Midbrain (tissue), 1 donor: Measurements from ENCODE around the gene UBE2D2.
"Not testable (repeated sequence)": the region's sequence is repeated elsewhere in the genome, so short reads cannot be mapped to it uniquely, and the experiment has no call there.

Experiments used
- DNase-seq: peaks from one replicate; lab custom pipeline; 2025; lab: John Stamatoyannopoulos, UW

UBE2D2 gene

DNA sequence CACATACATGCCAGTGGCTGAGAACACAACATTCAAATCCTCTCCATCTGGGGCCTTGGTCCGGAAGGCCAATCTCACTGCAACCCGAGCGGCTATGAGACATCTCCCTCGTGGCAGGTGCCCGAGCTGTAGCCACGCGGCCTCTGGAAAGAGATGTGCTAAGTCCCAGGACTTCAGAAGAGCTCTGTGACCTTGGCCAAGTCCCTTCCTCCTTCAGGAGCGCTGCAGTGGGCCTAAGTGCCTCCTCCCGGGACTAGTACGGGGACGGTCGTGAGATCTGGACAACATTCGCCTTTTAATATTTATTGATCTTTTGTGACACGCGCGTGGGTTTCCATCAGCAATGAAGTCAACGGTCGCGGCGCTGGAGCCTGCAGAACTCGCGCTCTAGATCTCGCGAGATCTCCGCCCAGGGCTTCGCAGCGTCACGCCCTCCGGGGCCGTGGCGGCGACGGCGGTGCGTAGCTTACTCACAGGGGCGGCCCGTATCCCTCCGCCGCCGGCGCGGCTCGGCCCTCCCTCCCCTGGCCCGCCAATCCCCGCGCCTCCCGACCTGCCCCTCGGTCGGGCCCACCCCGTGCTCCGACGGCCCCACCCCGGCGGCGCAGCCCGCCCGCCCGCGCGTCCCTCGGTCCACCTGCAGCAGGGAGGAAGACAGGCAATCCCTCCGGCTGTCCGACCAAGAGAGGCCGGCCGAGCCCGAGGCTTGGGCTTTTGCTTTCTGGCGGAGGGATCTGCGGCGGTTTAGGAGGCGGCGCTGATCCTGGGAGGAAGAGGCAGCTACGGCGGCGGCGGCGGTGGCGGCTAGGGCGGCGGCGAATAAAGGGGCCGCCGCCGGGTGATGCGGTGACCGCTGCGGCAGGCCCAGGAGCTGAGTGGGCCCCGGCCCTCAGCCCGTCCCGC lies at the start of gene UBE2D2:
TSS of gene UBE2D2 (plus strand) at position 588 of the 903 bp plus-strand sequence. CDS start 453 bp downstream, outside the sequence.
- DNase-seq: peak; percentile 94

DNA sequence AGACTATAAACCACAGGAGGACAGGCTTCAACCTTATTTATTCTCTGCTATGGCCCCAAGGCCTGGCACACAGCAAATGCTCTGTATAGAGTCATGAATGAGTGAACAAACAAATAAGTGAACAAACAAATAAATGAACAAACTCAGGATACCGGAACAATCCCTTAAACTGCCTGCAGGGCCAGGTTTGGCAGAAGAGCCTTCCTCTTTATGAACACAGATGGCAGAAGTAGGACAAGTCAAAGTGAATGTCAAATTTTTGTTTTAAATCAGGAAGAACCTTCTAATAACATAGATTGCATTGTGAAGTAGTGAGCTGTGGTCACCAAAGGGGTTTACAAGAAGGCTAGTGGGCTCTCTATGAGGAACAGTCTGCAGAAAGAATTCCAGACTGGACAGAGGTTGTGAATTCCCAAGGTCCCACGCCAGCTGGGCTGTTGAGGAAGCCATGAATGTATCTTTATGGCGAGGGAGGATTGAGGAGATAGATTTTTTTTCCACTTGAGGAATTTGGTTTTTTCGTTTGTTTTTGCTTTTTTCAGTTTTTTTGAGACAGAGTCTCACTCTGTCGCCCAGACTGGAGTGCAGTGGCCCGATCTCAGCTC lies 48.3 kb upstream of the UBE2D2 start:
- DNase-seq: no peak

DNA sequence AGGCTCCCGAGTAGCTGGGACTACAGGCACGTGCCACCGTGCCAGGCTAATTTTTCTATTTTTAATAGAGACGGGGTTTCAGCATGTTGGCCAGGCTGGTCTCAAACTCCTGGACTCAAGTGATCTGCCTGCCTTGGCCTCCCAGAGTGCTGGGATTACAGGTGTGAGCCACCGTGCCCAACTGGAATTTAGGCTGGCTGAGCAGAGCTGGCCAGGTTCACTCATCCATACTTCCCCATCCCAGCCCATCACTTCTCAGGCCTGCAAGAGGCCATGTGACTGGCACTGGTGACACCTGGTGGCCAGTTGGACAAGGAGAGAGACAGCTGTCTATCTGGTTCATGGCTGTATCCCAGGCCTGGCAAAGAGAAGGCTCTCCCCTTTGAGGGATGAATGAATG lies 47.7 kb upstream of the UBE2D2 start:
- peak; percentile 64 for DNase-seq

DNA sequence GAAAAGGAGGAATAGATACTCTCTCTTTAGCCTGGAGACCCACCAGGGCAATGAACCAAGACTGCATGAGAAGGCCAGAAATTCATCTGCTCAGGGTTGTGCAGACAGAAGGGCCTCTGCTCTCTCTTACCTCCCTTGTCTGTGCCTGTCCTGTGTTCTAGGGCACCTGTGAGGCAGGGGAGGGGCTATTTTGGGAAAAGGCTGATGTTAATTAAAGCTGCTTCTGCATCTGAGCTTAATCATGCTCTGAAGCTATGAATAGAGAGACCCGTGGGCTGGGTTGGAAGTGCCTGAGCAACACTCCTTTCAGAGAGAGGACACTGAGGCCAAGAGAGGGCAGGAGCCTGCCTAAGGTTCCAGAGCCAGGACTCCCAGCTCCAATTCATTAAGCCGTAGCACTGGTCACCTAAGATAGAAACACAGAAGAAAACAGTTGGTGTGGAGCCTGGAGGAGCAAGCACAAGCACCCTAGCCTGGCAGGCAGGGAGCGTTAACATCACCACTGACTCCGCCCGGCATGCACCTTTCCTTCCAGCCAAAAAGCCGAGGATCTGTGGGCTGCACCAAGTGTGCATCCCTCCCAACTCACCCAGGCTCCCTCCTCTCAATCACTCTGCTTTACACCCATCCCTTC lies 47.2 kb upstream of the UBE2D2 start:
- no peak for DNase-seq

DNA sequence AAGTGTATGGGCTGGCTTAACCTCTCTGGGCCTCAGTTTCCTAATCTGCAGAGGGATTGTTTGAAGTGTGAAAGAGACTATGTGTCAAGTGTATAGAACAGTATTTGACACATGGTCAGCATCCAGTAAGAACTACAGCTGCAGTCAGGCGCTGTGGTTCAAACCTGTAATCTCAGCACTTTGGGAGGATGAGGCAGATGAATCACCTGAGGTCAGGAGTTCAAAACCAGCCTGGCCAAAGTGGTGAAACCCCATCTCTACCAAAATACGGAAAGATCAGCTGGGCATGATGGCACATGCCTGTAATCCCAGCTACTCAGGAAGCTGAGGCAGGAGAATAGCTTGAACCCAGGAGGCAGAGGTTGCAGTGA lies 46.7 kb upstream of the UBE2D2 start:
- no peak for DNase-seq

DNA sequence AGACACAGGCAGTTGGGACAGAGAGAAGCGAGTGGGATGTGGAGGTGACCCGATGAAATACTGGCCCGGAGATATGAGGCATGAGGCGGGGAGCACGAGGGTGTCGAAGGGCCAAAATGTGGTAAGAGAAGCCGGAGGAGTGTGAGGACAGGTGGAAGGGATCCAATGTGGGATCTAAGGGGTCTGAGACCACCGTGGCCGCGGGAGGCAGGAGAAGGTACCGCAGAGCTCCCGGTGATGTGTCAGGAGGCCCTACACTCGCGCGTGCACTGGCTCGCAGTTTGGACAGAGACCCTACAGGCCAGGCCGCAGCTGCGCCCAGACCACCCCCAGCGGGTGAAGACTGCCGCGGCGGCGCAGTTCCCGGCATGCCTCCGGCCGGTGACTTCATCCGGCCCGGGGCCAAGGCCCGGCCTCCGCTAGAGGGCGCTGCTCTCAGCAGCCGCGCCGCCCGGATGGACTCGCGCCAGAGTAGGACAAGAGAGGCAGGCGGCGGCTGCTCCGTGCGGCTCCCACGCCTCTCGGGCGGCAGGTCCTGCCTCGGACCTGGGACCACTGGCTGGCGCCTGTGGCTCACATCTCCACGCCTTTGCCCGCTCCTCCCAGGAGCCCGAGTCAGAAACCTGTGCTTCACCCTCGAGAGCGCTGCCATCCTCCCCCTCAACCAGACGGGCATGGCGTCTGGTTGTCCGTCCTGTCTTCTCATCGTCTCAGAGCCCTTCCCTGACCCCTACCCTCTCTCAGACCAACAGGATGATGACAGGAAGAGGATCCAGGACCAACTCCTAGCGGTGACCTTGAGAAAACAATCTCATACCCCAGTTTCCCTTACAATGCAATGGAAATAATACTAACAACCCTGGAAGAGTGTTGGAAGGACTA lies 43.2 kb upstream of the UBE2D2 start:
- peak; percentile 94 for DNase-seq

DNA sequence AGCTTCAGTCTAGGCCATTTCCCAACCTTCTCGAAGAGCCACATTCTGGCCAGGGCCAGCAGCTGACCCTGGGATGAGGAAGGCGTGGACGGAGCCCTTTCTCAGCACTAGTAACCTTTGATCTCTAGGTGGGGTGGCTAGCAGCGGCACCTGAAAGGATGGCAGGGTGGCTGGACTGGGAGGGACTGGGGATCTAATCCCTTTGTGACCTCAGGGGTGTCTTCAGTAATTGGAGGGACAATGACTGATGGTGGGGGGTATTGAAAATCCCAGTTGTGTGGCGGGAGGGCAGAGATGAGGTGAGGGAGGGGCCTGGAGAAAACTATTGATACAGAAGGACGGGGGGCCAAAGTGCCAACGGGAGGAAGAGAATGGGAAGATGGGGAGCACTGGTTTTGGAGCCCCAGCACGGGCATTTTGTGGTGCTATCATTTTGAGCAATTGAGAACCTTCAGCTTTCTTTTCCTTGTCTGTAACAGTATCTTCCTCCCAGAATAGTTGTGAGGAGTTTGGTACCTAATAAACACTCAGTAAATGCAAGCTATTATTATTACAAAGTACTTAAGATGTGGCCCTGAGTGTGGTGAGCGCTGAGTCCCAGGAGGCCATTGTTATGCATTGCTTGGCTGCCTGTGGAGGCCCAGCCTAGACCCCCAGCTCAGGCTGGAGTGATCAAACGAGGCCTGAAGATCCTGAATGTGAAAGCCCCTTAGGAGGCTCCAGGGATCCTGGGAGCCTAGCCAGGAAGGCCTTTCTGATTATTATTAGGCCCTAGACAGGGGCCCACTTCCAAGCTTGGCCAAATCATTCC lies 37.3 kb upstream of the UBE2D2 start:
- DNase-seq: no peak

DNA sequence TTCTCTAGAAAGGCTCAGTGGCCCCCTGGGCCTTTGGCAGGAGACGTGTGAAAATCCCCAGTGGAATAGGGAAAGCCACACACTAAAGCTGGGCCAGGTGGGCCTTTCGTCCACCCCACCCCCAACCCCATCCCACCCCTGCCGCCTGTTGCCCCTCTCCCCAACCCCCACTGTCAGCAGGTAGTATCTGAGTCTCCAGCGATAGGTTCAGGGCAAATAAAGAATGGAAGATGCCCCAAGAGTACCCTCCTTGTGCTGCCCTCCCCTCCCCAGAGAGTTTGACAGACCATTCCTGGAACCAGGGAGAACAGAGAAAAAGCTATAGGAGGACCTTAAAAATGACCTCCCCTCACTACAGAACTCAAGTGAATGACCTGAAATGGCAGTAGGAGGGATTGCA lies 36.7 kb upstream of the UBE2D2 start:
- DNase-seq: no peak

DNA sequence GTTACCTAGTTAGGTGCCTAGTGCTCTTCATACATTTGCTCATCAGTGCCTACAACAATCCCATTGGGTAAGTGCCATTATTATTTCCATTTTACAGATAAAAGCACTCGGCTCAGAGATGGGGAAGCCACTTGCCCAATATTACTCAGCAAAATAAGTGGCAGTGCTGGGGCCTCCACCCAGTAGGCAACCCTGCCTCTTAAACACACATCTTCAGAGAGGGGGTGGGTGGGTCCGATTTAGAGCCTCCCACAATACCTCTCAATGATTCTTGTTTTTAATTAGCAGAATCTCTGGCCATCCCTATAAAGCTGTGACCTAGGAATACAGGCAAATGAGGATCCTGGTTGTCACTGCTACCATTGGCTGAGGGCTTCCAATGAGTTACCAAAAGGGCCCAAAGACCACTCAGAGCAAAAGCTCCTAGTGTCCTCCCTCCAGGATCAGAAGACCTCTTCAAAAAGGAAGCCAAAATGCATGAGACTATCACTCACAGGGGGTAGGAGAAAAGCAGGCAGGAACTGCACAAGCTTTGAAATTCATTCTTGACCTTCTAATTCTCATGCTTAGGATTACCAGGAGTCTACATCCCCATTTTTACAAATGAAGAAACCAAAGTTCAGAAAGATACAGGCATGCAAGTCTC lies 36.1 kb upstream of the UBE2D2 start:
- DNase-seq: no peak

DNA sequence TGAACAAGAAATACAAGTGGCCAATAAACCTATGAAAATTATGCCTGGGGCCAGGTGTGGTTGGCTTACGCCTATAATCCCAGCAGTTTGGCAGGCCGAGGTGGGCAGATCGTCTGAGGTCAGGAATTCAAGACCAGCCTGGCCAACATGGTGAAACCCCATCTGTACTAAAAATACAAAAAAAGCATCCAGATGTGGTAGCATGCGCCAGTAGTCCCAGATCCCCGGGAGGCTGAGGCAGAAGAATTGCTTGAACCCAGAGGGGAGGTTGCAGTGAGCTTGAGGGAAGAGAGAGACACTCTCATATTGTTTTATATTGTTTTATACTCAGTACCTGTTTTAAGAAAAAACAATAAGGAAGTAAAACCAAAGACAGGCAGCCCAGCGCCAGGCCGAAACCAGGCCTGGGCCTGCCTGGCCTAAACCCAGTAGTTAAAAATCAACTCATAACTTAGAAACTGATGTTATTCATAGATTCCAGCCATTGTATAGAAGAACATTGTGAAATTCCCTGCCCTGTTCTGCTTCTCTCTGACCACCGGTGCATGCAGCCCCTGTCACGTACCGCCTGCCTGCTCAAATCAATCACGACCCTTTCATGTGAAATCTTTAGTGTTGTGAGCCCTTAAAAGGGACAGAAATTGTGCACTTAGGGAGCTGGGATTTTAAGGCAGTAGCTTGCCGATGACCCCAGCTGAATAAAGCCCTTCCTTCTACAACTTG lies 35.4 kb upstream of the UBE2D2 start:
- not testable (repeated sequence) for DNase-seq

DNA sequence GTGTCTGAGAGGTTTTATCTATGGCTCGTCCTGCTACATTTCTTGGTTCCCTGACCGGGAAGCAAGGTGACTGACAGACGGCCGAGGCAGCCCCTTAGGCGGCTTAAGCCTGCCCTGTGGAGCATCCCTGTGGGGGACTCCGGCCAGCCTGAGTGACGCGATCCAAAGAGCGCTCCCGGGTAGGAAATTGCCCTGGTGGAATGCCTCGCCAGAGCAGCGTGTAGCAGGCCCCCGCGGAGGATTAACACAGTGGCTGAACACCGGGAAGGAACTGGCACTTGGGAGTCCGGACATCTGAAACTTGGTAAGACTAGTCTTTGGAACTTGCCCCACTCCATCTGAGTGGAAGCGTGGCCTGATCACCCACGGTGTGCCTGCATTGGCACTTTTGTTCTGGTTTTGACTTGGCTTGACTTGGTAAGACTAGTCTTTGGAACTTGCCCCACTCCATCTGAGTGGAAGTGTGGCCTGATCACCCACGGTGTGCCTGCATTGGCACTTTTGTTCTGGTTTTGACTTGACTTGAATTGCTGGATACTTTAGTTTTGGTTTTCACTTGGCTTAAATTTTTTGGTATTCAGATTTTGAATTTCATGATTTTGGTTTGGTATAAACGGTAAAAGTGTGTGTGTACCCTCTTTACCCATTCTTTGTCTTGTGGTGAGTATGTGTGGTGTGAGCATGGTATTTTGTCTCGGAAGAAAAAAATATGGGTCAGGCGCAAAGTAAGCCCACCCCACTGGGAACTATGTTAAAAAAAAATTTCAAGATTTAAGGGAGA lies 34.6 kb upstream of the UBE2D2 start:
- DNase-seq: not testable (repeated sequence)

DNA sequence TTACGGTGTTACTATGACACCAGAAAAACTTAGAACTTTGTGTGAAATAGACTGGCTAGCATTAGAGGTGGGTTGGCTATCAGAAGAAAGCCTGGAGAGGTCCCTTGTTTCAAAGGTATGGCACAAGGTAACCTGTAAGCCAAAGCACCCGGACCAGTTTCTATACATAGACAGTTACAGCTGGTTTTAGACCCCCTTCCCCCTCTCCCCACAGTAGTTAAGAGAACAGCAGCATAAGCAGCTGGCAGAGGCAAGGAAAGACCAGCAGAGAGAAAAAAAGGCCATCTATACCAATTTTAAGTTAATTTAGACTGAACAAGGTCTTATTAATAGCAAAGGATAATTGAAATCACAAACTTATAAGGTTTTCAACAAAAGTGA lies 34.1 kb upstream of the UBE2D2 start:
- not testable (repeated sequence) for DNase-seq

DNA sequence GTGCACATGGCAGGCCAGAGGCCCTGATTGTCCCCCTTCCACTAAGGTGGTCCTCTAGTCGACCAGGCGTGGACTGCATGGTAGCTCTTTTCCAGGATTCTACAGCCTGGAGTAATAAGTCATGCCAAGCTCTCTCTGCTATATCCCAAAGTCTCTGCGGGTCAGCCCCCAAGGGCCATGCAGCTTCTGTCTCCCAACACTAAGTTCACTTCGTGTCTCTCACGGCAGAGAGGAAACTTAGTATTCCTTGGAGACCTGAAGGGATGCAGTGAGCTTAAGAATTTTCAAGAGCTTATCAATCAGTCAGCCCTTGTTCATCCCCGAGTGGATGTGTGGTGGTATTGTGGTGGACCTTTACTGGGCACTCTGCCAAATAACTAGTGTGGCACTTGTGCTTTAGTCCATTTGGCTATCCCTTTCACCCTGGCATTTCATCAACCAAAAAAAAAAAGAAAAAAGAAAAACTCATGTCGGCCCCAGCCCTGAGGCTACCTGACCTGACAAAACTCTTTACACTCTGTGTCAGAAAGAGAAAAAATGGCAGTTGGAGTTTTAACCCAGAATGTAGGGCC lies 33.2 kb upstream of the UBE2D2 start:
- not testable (repeated sequence) for DNase-seq

DNA sequence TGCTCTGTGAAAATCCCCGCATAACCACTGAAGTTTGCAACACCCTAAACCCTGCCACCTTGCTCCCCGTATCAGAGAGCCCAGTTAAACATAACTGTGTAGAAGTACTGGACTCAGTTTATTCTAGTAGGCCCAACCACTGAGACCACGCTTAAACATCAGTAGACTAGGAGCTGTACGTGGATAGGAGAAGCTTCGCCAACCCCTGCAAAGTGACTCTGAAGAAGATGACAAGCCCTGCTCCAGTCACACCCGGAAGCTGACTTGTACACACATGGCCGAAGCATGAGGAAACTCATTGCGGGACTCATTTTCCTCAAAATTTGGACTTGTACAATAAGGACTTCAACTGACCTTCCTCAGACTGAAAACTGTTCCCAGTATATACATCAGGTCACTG lies 32.4 kb upstream of the UBE2D2 start:
- DNase-seq: not testable (repeated sequence)

DNA sequence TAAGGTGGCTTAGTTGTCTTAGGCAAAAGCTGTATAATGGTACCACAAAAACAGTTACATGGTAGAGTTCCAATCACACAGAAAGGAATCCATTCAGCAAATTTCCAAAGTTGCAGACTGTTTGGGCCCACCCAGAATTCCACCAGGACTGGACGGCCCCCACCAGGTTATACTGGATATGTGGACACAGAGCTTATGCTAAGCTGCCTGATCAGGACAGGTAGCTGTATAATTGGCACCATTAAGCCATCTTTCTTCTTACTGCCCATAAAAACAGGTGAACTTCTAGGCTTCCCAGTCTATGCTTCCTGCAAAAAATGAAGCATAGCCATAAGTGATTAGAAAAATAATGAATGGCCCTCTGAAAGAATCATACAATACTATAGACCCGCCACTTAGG lies 31.1 kb upstream of the UBE2D2 start:
- not testable (repeated sequence) for DNase-seq

DNA sequence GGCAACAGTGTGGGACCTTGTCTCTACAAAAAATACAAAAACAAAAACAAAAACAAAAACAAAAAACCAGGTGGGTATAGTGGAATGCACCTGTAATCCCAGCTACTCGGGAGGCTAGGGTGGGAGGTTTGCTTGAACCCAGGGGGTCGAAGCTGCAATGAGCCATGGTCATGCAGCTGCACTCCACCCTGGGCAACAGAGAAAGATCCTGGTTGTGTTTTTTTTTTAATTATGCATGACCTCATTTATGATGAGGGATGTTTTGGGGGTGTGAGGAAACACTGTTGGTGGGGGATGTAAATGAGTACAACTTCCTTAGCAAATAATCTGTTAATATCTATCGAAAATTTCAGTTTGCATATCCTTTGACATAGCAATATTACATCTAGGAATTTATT lies 29.4 kb upstream of the UBE2D2 start:
- DNase-seq: no peak

DNA sequence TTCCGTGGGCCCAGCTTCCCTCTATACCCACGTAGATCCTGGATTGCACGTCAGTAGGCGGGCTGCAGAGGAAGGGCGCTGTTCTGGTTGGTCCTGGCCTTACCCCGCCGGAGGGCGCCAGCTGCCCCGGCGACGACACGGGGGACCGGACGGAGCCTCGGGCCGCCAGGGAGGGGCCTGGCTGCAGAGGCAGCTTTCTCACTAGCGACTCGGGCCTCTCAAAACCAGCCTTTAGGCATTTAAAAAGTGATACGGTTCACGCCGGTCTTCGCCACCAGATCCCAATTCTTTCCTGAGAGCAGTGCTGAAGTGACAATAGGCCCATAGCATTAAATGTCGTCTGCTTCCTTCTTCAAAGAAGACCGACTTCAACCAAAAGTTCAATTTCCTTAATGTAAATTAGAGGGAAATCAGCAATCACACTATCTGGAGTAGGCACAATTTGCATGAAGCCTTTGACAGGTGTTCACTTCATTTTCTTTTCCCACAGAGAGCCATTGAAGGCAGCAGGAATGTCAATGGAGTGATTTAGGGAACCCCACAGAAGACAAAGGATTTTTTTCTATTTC lies 17.6 kb upstream of the UBE2D2 start:
- peak; percentile 66 for DNase-seq

DNA sequence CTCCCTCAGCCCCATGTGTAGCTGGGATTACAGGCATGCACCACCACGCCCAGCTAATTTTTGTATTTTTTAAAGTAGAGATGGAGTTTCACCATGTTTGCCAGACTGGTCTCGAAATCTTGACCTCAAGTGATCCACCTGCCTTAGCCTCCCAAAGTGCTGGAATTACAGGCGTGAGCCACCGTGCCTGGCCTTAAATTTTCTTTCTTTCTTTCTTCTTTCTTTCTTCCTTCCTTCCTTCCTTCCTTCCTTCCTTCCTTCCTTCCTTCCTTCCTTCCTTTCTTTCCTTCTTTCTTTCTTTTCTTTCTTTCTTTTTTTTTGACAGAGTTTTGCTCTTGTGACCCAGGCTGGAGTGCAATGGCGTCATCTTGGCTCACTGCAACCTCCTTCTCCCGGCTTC lies 14.5 kb upstream of the UBE2D2 start:
- not testable (repeated sequence) for DNase-seq
